GM21360 (cell line): Measurements from ENCODE around the gene TFRC.
"Not testable (repeated sequence)": the region's sequence is repeated elsewhere in the genome, so short reads cannot be mapped to it uniquely, and the experiment has no call there.

Experiments used
- ATAC-seq: cut with Tn5 transposase; IDR thresholded peaks from one replicate; pipeline ENCODE4 v1.9.1; 2021; ENCODE audit warnings: mild to moderate bottlenecking, moderate library complexity; ENCODE audit not compliant: unreplicated experiment

TFRC gene

GRCh38 chr3:196082619-196082971 is 705 bp upstream of the TFRC start:
- ATAC-seq: no peak

- peak; percentile 37 for ATAC-seq
These were observed 672 bp downstream of the TFRC start for GRCh38 chr3:196081002-196081833.

- ATAC-seq: not testable (repeated sequence)
These were observed 1.6 kb downstream of the TFRC start for GRCh38 chr3:196080101-196080846.

DNA sequence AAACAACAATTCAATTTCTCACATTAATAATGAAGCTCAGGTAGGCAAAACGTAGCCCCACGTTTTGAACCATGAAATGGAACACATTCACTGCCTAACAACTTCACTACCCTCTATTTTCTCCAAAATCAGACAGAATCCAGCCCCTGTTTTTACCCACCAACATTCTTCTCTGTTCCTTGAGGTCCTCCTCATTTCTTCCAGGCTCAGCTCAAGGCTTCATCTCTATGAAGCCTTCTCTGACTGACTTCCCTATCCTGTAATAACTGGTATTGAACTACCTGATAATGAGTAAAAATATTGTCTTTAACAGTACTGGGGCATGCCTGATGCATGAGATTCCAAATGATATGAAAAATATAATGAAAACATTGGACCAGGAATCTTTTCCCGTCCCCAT is 2.2 kb downstream of the TFRC start:
- no peak for ATAC-seq

DNA sequence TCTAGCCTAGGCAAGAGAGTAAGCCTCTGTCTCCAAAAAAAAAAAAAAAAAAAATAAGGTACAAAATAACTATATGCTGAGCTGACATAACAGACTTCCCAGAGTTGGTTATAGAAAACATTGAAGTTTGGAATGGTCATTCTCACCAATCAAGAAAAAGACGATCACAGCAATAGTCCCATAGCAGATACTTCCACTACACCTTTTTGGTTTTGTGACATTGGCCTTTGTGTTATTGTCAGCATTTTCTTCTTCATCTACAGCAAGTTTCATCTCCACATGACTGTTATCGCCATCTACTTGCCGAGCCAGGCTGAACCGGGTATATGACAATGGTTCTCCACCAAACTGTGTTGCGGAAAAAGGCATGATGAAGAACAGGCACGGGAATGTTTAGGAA is 6.9 kb downstream of the TFRC start:
- ATAC-seq: no peak

DNA sequence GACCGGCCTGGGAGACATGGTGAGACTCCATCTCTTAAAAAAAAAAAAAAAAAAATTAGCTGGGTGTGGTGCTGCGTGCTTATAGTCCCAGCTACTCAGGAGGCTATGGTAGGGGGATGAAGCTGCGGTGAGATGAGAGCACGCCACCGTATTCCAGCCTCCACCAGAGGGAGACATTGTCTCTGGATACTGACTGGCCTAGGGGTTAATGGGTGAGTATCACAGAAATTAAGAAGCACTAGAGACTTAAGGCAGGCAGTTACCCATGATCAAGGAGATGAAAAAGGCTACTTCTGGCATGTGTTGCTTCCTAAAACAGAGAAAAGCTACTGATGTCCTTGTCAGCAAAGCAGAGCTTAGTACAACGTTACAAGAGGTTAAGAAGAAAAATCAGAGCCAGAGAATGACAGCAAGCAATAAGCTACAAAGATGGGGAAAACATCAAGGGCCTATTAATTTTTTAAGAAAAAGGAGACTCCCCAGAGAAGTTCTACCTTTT is 8.6 kb downstream of the TFRC start:
- no peak for ATAC-seq

DNA sequence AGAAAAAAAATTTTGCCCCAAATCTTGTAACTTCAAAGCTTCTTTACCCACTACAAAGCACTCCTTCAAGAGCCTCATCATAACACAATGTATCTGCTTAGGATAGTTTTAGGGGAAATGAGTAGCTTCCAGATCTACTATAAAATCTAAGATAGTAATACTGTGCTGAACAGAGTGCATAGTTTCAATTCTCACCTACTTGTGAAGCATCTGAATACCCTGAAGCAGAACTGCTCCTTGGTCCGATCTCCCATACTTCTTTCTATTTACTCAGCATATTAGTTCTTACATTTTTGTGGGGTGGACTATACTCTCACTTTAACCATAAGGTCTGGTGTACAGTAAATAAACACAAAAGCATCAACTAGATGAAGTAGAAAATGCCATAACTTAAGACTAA is 9.6 kb downstream of the TFRC start:
- ATAC-seq: no peak

DNA sequence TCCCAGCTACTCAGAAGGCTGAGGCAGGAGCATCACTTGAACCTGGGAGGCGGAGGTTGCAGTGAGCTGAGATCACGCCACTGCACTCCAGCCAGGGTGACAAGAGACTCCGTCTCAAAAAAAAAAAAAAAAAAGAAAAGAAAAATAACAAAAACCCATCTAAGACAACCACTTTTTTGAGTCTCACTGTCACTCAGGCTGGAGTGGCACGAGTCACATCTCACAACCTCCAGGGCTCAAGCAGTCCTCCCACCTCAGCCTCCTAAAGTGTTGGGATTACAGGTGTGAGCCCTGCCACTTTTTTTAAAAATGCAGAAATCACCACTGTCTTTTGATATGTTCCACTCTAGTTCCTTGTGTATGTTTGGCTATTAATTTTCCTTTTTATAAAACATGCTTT is 13.1 kb downstream of the TFRC start:
- not testable (repeated sequence) for ATAC-seq

DNA sequence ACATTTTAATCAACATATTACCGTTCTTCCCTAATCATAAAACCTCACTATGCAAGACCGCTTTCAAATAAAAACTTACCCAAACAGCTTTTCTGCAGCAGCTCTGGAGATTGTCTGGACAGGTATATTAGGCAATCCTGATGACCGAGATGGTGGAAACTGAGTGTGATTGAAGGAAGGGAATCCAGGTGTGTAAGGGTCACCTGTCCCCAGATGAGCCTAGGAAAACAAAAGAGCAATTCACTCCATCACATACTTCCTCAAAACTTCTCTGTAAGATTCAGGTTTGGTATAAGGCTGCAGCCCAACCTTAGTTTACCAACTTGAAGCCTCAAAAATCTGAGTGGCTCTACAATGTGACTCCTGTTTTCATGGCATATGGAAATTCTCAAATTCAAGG is 14.5 kb downstream of the TFRC start:
- ATAC-seq: no peak

DNA sequence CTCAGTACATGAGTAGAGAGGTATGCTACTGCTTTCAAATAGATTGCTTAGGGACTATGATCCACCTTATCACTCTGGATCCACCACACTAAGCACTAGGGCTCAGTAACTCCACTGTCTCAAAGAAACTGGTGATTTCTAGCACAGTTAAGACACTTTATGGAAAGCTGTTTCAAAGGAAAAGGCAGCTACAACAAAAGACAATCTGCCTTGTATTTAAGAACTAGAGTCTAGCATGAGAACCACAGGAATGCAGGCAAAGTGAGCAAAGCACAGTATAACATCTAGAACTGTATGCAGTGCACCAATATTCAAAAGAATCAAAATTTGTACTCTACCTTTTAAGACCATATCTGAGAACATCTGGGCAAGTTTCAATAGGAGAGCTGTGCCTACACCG is 17.9 kb downstream of the TFRC start:
- ATAC-seq: no peak

DNA sequence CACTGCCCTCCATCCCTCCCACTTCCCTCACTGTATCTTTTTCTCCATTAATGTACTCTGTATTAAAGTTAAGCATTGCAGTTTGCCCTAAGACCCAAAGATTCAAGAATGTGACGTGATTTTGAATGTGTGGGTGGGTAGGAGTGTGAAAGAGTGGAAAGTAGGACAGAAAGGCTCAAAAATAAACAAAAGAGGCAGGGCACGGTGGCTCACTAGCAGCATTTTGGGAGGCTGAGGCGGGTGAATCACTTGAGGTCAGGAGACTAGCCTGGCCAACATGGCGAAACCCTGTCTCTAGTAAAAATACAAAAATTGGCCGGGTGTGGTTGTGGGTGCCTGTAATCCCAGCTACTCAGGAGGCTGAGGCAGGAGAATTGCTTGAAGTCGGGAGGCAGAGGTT is 18.4 kb downstream of the TFRC start:
- no peak for ATAC-seq

- no peak for ATAC-seq
These were observed 18.8 kb downstream of the TFRC start for GRCh38 chr3:196063049-196063448.

- no peak for ATAC-seq
These were observed 21.1 kb downstream of the TFRC start for GRCh38 chr3:196060834-196061233.

GRCh38 chr3:196057760-196058331 is 24.0 kb downstream of the TFRC start:
- ATAC-seq: no peak

DNA sequence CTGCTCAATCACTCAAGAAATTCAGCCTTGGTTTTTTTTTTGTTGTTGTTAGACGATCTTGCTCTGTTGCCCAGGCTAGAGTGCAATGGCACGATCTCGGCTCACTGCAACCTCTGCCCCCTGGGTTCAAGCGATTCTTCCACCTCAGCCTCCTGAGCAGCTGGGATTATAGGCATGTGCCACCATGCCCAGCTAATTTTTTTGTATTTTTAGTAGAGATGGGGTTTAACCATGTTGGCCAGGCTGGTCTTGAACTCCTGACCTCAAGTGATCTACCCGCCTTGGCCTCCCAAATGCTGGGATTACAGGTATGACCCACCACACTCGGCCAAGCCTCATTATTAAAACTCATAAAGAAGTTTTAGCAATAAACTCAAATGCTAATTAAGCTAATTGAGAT is 25.5 kb downstream of the TFRC start:
- ATAC-seq: not testable (repeated sequence)

GRCh38 chr3:196055683-196056270 is 26.1 kb downstream of the TFRC start:
- no peak for ATAC-seq

- ATAC-seq: no peak
These were observed 26.6 kb downstream of the TFRC start for GRCh38 chr3:196055240-196055639.

GRCh38 chr3:196054661-196055060 is 27.2 kb downstream of the TFRC start:
- no peak for ATAC-seq

GRCh38 chr3:196053487-196053886 is 28.4 kb downstream of the TFRC start:
- ATAC-seq: no peak

DNA sequence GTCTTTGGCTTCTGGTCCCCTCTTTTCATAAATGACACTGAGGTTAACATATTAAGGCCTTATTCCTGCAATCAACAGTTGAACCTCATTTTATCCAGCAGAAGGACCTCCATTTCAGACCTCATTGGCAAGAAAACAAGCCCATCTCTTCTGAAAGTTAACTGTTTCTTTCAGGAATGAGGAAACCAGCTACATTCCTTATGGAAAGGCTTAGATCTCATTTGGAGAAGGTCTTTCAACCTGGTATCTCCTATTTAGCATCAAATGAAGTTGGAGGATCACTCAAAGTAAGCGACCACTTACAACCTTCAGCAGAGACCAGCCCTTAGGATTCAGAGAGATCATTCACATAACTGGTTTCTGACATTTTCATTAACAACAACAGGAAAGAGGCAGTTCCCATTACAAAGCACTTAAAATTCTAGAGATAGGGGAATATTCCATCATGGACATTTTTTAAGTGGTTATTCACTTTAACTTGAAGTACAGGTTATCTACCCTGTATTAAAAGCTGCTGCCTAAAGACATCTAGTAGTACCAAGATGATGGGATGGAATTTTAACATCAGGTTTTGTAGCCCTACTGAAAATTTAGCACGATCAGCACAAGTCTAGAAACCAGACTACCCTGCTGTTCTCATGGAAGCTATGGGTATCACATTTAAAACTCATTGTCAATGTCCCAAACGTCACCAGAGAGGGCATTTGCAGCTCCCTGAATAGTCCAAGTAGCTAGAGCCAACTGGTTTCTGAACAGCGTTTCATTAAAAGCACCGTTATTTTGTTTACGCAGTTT is 30.4 kb downstream of the TFRC start:
- ATAC-seq: no peak

DNA sequence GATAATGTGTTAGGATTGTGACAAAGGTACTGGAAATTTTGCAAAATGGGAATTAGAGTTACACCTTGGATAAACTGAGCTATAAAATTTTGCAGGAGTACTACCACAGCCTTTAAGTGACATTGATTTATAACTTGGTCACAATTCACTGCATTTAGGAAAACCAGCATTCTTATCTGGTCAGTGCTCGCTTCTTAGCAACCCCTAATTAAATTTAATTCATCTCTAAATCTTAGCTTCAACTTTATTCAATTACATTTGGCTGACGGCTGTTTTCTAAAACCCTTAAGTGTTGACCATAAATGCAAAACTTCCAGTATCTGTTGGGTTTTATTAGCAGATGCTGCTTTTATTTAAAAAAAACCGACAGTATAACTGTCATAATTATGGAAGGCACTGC is 31.3 kb downstream of the TFRC start:
- no peak for ATAC-seq
